IPS-18a (cell line): ENCODE results near the gene CCDC188.

ENCODE experiments used
- H3K27ac ChIP-seq: one replicate; pipeline ENCODE4 v1.5.1; 2013; ENCODE audit warnings: low read length
- H3K27me3 ChIP-seq: one replicate; pipeline ENCODE4 v1.6.1; 2013; ENCODE audit warnings: mild to moderate bottlenecking, low read length; ENCODE audit not compliant: control insufficient read depth, insufficient read depth
- H3K36me3 ChIP-seq: one replicate; pipeline ENCODE4 v1.6.1; 2013; ENCODE audit warnings: low read depth, low read length; ENCODE audit not compliant: control insufficient read depth
- H3K4me1 ChIP-seq: one replicate; pipeline ENCODE4 v1.6.1; 2013; ENCODE audit warnings: low read depth, low read length; ENCODE audit not compliant: control insufficient read depth
- H3K4me3 ChIP-seq: one replicate; pipeline ENCODE4 v1.5.1; 2013; ENCODE audit warnings: low read length
- H3K9ac ChIP-seq: one replicate; pipeline ENCODE4 v1.6.1; 2013; ENCODE audit warnings: mild to moderate bottlenecking, low read length, moderate library complexity
- H3K9me3 ChIP-seq: one replicate; pipeline ENCODE4 v1.6.1; 2013; ENCODE audit warnings: low read depth, low read length; ENCODE audit not compliant: control insufficient read depth

The CCDC188 gene

GRCh38 chr22:20174785-20175596 is 24.1 kb upstream of the CCDC188 start:
- Histone ChIP-seq H3K27me3 (no peaks in the 10 kb centered on the region), H3K9ac (no peak overlapping the region), H3K4me1 (peaks cover 4% of the 10 kb centered on the region)

GRCh38 chr22:20173772-20174171 is 22.9 kb upstream of the CCDC188 start:
- Histone ChIP-seq H3K27ac (no peak overlapping the region), H3K9me3 (no peaks in the 10 kb centered on the region), H3K27me3 (no peaks in the 10 kb centered on the region), H3K36me3 (no peaks in the 10 kb centered on the region), H3K4me3 (no peak overlapping the region), H3K4me1 (peaks cover 4% of the 10 kb centered on the region), H3K9ac (no peak overlapping the region)

More at GRCh38 chr22:20174785-20175596, 24.1 kb upstream of the CCDC188 start:
- H3K27ac ChIP-seq, result no peak overlapping the region
- H3K9me3 ChIP-seq, result no peaks in the 10 kb centered on the region
- H3K4me3 ChIP-seq, result no peak overlapping the region
- no peaks in the 10 kb centered on the region for H3K36me3 ChIP-seq

- H3K36me3 ChIP-seq, result no peaks in the 10 kb centered on the region
- H3K4me3 ChIP-seq, result no peak overlapping the region
- no peaks in the 10 kb centered on the region for H3K27me3 ChIP-seq
- no peaks in the 10 kb centered on the region for H3K9me3 ChIP-seq
- peaks cover 4% of the 10 kb centered on the region for H3K4me1 ChIP-seq
- no peak overlapping the region for H3K27ac ChIP-seq
- H3K9ac ChIP-seq, result no peak overlapping the region
Observed at GRCh38 chr22:20173246-20173645, 22.4 kb upstream of the CCDC188 start.

GRCh38 chr22:20172141-20172613 is 21.3 kb upstream of the CCDC188 start:
- no peak overlapping the region for H3K4me3 ChIP-seq
- no peaks in the 10 kb centered on the region for H3K36me3 ChIP-seq
- H3K9me3 ChIP-seq, result no peaks in the 10 kb centered on the region
- H3K27ac ChIP-seq, result no peak overlapping the region
- H3K4me1 ChIP-seq, result peaks cover 4% of the 10 kb centered on the region
- no peak overlapping the region for H3K9ac ChIP-seq
- H3K27me3 ChIP-seq, result no peaks in the 10 kb centered on the region

- no peaks in the 10 kb centered on the region for H3K36me3 ChIP-seq
- no peaks in the 10 kb centered on the region for H3K27me3 ChIP-seq
- H3K9ac ChIP-seq, result no peak overlapping the region
- H3K4me1 ChIP-seq, result peaks cover 4% of the 10 kb centered on the region
- H3K4me3 ChIP-seq, result no peak overlapping the region
- H3K9me3 ChIP-seq, result no peaks in the 10 kb centered on the region
- H3K27ac ChIP-seq, result no peak overlapping the region
Observed at GRCh38 chr22:20171288-20172140, 20.7 kb upstream of the CCDC188 start.

GRCh38 chr22:20170170-20170569 is 19.3 kb upstream of the CCDC188 start:
- H3K36me3 ChIP-seq, result no peaks in the 10 kb centered on the region
- H3K27me3 ChIP-seq, result no peaks in the 10 kb centered on the region
- H3K4me3 ChIP-seq, result no peak overlapping the region
- H3K4me1 ChIP-seq, result peaks cover 2% of the 10 kb centered on the region
- H3K27ac ChIP-seq, result no peak overlapping the region
- H3K9me3 ChIP-seq, result no peaks in the 10 kb centered on the region
- H3K9ac ChIP-seq, result no peak overlapping the region

- H3K27me3 ChIP-seq, result no peaks in the 10 kb centered on the region
- no peaks in the 10 kb centered on the region for H3K36me3 ChIP-seq
- no peak overlapping the region for H3K4me3 ChIP-seq
- H3K9ac ChIP-seq, result no peak overlapping the region
- no peaks in the 10 kb centered on the region for H3K9me3 ChIP-seq
- no peak overlapping the region for H3K27ac ChIP-seq
- no peaks in the 10 kb centered on the region for H3K4me1 ChIP-seq
Observed at GRCh38 chr22:20169253-20169822, 18.5 kb upstream of the CCDC188 start.

GRCh38 chr22:20167643-20168322 is 16.9 kb upstream of the CCDC188 start:
- Histone ChIP-seq H3K4me1 (no peaks in the 10 kb centered on the region), H3K27me3 (no peaks in the 10 kb centered on the region)

GRCh38 chr22:20166703-20167102 is 15.8 kb upstream of the CCDC188 start:
- no peaks in the 10 kb centered on the region for H3K4me1 ChIP-seq
- no peaks in the 10 kb centered on the region for H3K36me3 ChIP-seq
- no peak overlapping the region for H3K27ac ChIP-seq
- no peaks in the 10 kb centered on the region for H3K27me3 ChIP-seq
- no peaks in the 10 kb centered on the region for H3K9me3 ChIP-seq
- no peak overlapping the region for H3K4me3 ChIP-seq
- H3K9ac ChIP-seq, result no peak overlapping the region

More at GRCh38 chr22:20167643-20168322, 16.9 kb upstream of the CCDC188 start:
- H3K4me3 ChIP-seq, result no peak overlapping the region
- H3K9me3 ChIP-seq, result no peaks in the 10 kb centered on the region
- H3K9ac ChIP-seq, result no peak overlapping the region
- H3K27ac ChIP-seq, result no peak overlapping the region
- H3K36me3 ChIP-seq, result no peaks in the 10 kb centered on the region

- Histone ChIP-seq H3K4me3 (no peak overlapping the region), H3K36me3 (no peaks in the 10 kb centered on the region), H3K27ac (no peak overlapping the region), H3K4me1 (no peaks in the 10 kb centered on the region), H3K9ac (no peak overlapping the region), H3K9me3 (no peaks in the 10 kb centered on the region), H3K27me3 (no peaks in the 10 kb centered on the region)
Observed at GRCh38 chr22:20165913-20166312, 15.1 kb upstream of the CCDC188 start.

- no peaks in the 10 kb centered on the region for H3K4me1 ChIP-seq
- H3K9ac ChIP-seq, result no peak overlapping the region
- no peaks in the 10 kb centered on the region for H3K9me3 ChIP-seq
- H3K27me3 ChIP-seq, result no peaks in the 10 kb centered on the region
- H3K27ac ChIP-seq, result no peak overlapping the region
- no peak overlapping the region for H3K4me3 ChIP-seq
- no peaks in the 10 kb centered on the region for H3K36me3 ChIP-seq
Observed at GRCh38 chr22:20165421-20165820, 14.6 kb upstream of the CCDC188 start.
